ENCODE data around the gene KNDC1.
"Not testable (repeated sequence)": the region's sequence is repeated elsewhere in the genome, so short reads cannot be mapped to it uniquely, and the experiment has no call there.

Gene KNDC1

DNA sequence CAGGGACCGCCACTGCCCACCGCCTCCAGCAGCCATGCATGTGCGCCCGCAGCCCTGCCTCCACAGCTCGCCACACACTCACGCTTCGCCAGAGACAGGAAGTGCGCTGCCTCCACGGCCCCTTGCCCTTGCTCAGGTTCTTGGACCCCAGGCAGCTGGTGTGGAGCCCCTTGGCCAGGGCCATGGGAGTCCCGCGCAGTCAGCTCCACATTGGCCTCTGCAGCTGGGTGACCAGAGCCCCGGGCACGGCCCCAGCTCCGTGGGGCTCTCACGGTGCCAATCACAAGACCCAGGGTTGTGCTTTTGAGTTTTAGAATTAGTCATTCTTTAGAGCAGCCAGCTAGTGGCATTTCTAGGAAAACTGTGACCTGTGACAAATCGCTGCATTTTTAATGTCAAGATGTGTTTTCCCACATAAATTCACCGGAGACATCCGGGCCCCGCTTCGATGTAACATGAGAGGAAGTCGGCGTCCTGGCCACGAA, 65.7 kb downstream of the KNDC1 start:
- DNase-seq: no peak

DNA sequence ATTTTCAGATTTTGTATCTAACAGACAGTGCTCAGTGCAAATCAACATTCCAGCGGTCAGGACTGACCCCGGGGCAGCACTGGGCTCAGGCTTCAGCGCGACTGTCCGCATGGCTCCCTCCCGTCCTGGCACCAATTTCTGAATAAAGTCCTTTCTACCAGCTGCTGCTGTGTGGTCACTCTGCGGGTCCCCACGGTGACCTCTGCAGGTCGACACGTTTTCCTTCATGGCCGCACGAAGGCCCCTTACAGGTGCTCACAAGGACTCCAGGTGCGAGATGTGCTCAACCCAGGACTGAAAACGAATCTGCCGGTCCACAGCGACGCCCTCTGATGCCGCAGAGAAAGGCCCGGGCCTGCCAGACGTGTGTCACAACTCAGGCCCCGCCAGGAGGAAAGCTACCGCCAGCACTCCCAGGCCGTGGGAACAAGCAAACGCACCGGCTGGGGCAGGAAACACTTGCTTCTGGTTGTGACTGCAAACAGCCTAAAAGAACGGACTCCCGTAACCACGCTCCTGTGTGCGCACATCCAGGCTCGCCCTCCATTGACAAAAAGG, 66.3 kb downstream of the KNDC1 start:
- no peak for DNase-seq

DNA sequence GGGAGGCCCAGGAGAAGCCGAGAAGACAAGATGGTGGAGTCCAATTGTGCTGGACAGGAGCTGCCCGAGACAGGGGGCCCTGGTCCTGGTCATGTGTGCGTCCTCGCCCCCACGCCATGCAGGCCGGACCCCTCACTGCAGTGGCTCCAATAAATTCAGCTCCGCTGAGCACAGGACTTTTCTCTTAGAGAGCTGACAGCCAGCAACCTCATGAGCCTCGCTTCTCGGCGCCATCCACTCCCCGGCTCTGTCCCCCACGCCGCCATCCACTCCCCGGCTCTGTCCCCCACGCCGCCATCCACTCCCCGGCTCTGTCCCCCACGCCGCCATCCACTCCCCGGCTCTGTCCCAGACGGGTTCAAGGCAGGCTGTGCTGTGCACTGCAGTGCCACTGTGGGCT, 67.2 kb downstream of the KNDC1 start:
- no peak for DNase-seq

DNA sequence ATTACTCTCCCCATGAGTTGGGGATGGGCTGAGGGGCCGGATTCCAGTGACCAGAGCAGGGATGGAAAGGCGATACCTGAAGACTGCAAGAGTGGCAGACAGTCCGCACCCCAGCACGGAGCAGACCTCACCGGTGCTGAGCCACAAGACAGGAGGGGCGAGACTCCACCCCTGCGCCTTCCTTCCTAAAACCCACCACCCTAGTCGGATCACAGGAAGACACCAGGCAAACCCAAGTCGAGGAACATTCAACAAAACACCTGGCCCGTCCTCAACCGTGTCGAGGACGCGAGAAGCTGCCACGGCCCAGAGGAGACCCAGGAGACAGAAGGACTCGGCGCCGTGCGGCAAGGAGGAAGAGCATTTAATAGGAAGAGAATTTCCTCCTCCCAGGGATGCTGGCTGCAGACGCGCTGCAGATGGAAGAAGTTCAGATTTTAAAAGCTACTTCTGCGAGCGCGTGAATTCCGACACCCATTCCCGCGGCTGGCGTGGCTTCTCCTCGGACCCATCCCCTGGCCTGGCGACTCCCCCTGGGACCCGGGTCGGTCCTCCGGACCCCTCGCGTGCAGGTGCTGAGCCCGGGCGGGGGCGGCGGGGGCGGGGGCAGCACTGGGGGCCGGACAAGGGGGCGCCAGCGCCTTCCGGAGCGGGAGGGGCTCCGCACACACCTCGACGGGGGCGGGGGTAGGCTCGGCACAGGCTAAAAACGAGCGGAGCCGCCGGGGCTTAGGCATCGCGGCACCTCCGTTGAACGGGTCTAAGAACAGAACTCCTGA, 69.4 kb downstream of the KNDC1 start:
- no peak for DNase-seq

DNA sequence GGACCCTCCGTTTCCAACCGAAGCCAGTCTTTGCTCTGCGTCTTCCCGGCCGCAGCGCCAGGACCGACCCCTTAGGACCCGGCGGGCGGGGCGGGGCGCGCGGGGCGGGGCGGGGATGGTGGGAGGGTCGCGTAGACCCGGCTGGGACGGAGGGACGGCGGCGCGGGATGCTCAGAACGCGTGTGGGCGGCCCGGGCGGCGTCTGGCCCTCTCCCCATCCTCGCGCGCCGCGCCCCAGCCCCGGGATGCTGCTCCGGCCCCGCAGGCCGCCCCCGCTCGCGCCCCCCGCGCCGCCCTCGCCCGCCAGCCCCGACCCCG, 70.0 kb downstream of the KNDC1 start, which contains the start of gene UTF1:
TSS of gene UTF1 (plus strand) at position 174 of the 318 bp plus-strand sequence. CDS start at position 246, 72 bp downstream.
- no peak for DNase-seq

DNA sequence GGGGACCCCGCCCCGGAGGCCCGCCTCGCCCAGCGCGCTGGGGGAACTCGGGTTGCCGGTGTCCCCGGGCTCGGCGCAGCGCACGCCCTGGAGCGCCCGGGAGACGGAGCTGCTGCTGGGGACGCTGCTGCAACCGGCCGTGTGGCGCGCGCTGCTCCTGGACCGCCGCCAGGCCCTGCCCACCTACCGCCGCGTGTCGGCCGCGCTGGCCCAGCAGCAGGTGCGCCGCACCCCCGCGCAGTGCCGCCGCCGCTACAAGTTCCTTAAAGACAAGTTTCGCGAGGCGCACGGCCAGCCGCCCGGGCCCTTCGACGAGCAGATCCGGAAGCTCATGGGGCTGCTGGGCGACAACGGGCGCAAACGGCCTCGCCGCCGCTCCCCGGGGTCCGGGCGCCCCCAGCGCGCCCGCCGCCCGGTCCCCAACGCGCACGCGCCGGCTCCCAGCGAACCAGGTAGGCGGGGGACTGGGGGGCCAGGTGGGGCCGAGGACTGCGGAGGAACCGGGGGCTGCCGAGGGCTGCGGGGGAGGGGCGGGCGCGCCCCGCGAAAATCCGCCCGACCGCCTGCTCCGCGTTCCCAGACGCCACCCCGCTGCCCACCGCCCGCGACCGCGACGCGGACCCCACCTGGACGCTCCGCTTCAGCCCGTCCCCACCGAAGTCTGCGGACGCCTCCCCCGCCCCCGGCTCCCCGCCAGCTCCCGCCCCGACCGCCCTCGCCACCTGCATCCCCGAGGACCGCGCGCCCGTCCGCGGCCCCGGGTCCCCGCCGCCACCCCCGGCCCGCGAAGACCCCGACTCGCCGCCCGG, 70.6 kb downstream of the KNDC1 start:
- DNase-seq: no peak

DNA sequence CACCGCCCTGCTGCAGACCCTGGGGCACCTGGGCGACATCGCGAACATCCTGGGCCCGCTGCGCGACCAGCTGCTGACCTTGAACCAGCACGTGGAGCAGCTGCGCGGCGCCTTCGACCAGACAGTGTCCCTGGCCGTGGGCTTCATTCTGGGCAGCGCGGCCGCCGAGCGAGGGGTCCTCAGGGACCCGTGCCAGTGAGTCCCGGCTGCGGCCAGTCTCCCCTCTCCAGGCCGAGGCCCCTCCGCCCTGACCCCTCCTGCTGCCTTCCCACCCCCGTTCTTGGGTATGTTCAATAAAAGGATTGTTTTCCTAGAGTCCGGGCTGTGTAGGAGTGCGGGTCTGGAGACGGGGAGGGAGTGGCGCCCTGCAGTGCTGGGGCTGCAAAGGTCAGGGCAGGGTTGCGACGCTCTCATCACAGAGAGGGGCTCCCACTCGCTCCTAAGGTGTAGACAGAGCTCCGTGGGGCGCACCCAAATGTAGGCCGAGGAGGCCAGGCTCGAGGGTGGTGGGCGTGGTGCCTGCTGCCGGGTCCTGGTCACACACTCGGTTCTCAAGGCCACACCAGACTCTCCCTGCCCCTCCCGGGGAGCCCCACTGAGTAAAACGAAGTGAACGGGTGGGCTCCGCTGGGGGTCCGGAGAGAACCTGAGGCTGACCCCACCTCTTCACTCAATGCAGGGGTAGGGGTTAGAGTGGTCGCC, 71.4 kb downstream of the KNDC1 start:
- DNase-seq: no peak

DNA sequence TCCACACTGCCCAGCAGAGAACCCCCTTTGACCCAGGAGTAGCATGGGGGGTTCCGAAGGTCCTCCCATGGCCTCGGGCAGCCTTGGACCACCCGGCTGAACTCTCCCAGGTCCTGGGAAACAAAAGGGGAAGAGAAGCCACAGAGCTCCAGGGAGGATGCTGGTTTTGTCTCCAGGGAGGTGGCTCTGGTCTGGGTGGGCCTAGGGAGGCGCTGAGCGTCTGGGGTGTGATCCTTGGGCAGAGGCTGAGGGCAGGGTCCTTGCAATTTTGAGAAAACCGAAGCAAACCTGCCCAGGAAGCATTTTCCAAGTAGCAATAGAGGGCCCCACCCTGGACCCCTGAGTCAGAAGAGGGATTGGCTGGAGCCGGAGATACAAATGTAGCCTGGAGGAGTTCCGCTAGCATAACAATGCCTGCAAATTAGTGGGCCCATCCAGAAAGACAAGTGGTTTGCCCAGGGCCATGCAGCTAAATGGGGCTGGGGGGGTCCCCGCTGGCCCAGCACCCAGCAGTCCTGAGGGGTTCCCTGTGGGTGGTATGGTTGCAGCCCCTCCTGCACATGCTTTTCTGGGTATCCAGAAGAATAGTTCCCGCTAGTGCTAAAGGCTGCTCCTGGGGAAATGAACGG, 72.0 kb downstream of the KNDC1 start:
- DNase-seq: no peak

DNA sequence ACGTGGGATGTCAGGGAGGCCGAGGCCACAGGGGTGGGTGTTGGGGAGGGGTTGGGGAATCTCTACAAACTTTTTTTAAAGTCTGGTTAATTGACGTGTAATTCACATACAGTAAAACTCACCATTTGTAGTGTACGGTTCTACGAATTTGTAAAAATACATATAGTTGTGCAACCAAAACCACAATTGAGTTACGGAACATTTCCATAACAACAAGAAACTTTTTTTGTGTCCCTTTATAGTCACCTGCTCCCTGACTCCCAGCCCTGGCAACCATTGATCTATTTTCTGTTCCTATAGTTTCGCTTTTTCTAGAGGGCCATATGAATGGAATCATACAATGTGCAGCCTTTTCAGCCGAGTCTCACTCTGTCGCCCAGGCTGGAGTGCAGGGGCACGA, 74.8 kb downstream of the KNDC1 start:
- DNase-seq: not testable (repeated sequence)

DNA sequence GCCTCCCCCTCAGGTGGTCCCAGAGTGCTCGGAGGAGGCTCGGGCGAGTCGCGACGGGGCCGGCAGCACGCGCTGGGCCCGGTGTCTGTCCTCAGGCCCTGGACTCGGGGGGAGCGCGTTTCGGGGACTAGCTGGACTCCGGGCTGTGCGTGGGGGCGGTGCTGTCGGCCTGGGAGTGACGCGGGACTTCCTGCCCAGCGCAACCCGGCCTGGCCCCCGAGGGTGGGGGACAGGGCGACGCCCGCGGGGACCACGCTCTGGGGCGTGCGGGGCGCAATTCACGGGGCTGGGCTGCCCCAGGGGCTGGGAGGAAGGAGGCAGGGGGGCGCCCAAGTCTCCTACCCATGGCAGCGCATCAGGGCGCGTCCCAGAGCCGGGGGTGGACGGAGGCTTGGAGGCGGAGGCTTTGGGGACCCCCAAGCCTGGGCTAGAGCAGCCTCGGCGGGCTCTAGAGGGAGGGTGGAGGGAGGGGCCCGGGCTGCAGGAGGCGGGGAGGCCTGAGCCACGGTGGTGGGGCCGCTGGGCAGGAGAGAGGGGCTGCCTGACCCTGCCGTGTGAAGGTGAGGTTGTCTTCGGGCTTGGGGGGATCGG, 75.3 kb downstream of the KNDC1 start:
- DNase-seq: no peak

DNA sequence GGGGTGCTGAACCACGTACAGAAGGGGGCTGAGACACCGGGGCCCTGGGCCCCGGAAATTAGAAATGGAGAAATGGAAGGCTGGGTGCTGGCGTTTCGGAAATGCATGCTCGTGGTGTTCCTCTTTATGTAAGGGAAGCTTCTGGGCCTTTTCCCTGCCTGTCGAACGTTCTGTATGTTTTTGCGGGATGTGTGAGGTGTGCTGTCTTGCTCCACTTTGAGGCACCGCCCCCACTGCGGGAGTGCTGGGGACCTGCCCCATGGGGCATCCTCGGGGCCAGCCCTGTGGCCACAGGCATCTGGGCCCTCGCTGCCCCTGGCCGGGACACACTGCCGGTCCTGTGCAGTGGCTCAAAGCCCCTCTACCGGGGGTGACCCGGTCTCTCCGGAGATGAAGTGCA, 75.9 kb downstream of the KNDC1 start:
- no peak for DNase-seq

DNA sequence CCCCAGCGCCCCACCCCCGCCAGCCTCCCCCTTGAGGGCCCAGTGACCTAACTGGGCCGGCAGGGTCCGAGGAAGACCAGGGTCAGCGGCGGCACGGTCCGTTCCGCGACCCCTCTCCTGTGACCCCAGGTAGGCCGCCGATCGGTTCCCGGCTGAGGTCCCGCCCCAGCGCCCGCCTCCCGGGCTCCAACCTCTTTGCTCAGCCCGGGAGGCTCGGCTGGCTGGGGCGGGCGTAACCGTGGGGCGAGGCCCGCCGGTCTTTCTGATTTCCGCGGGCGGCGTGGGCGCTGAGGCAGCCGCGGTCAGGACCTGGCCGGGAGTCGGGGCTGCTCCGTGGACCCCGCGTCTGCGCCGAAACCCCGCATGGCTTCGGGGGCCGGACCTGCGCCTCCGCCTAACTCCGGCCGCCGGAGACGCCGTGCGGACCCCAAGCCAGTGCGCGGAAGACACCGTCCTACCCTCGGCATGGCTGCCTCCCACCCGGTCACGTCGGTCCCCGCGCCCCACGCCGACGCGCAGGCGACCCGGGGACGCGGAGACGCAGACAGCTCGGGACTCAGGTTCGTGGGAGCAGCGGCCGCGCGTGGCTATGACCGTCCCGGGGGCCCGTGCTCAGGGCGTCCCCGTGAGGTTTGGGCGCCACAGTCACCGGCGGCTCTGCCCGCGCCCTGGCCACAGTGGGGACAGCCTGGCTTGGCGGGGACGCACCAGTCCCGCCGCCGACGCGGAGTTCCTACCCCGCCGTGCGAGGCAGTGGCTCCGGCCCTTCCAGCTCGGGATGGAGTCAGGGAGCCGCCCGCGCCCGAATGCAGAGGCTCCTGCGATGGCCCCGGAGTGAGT, 76.6 kb downstream of the KNDC1 start:
- no peak for DNase-seq

DNA sequence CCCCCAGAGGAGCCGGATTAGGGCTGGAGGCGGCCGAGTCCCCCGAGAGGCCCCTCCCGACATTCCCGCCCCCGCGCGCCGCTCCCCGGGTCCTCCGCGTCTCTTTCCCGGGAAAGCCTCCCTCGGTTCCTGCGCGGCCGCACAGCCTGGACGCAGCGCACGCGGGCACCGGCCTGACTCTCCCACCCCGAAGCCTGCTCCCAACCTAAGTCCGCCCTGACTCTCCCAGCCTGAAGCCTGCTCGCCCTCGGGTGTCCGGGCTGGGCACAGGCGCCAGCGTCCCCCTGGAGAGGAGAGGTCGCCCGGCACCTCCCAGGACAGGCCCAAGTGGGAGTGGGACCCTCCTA, 77.2 kb downstream of the KNDC1 start:
- DNase-seq: no peak

DNA sequence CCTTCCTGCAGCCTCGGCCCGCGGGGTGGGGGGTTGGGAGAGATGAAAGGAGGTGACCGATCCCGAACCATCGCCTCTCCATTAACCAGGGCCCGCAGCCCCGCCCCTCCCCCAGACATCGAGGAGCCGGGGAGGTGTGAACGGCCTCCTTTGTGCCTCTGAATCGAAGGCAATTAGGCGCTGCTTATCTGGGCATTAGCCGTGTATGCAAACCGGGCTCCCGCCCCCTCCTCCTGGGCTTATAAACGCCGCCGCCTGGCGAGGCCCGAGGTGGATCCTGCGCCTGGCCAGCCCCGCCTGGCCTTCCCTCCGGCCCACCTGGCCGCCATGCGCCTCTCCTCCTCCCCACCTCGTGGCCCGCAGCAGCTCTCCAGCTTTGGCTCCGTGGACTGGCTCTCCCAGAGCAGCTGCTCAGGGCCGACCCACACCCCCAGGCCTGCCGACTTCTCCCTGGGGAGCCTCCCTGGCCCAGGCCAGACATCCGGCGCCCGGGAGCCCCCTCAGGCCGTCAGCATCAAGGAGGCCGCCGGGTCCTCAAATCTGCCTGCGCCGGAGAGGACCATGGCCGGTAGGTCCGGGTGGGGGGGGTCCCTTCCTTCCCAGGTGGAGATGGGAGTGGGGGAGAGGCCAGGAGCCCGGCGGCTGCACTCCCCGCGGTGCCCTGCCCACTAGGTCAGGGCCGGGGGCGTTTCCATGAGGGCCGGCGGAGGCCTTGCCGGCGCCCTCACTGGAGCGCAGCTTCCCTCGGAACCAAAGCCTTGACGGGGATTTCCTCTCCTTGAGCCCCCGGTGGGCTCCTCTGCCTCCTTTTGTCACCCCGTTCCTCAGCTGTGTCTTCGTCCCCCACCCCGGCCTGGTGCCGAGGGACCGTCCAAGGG, 77.8 kb downstream of the KNDC1 start, which contains the start of gene VENTX:
TSS of gene VENTX (plus strand) at position 268 of the 878 bp plus-strand sequence. CDS start at position 328, 60 bp downstream.
- DNase-seq: no peak

DNA sequence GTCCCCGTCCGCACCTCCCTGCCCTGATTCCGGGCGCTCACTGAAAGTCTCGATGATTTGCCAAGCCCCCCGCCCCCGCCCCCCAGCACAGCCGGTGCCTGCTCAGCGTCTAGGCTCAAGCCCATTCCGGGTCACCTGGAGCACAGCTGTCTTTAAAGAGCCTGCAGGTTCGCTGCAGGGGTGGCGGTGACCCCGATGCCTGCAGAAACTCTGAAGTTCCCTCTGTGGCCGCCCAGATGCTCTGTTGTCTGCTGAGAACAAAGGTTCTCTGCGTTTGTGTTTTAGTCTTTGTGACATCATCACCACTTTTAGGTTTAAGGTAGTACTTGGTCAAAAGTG, 78.4 kb downstream of the KNDC1 start:
- DNase-seq: no peak

DNA sequence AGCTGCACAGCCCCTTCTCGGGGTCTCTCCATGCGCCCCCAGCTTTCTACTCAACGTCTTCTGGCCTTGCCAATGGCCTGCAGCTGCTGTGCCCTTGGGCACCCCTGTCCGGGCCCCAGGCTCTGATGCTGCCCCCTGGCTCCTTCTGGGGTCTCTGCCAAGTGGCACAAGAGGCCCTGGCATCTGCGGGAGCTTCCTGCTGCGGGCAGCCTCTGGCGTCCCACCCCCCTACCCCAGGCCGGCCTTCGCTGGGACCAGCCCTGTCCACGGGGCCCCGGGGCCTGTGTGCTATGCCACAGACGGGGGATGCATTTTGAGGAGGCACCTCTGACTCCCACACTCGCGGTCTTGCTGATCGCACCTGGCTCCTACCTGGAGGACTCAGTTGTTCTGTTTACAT, 80.0 kb downstream of the KNDC1 start:
- no peak for DNase-seq

DNA sequence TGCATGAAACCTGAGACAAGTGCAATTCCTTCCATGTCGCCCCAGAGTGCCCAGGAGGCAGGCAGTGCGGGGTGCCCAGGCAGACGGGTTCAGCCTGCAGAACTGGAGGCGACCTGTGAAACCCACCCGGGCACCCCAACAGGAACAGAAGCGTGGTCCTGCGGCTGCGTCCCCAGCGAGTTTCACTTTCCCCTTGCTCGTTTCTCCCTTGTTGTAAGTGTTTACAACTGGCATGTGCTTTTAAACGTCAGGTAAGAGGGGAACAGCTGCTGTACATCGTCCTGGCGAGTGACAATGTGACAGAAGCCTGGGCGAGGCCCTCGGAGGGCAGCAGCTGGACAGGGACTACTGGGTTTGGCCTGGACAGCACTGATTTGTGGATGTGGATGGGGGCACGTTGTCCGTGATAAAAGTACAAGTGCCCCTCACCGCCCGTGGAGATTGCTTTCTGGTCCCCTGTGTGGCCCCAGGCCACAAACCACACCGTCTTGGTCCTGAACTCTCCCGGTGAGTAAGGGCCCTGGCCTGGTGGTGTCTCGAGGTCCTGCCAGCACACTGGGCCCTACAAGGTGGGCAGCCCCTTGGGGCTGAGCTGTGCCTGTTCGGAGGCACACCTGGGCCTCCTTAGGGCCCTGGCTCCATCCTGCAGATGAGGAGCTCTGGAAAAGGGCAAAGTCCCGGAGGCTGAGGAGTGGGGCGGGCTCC, 81.6 kb downstream of the KNDC1 start:
- DNase-seq: no peak

DNA sequence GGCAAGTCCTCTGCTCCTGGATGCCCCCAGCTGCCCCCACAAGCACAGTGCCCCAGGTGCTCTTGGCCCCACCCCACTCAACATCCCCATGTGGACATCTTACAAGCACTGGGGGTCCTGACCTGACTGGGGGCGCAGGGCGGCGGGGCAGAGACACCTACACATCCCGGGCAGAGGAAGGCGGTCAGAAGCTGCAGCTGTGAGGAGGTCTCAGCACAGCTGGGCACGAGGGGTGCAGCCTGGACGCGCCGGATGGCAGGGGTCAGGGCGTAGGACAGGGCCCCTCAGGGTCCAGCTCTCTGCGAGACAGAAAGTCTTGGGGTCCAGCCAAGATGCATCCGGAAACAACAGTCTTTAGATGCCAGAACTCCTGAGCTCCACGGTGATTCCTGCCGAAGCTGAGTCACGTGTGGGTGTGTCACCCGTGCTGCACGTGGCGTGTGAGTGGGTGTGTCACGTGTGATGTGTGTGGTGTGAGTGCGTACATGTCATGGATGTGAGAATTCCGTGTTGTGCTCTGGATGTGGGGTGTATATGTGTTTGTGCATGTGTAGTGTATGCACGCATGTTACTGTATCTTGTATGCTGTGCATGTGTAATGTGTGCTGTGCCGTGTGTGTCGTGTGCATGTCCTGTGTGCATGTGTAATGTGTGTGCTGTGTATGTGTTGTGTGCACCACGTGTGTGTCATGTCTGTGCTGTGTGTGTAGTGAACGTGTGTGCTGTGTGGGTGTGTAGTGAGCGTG, 82.8 kb downstream of the KNDC1 start:
- no peak for DNase-seq

DNA sequence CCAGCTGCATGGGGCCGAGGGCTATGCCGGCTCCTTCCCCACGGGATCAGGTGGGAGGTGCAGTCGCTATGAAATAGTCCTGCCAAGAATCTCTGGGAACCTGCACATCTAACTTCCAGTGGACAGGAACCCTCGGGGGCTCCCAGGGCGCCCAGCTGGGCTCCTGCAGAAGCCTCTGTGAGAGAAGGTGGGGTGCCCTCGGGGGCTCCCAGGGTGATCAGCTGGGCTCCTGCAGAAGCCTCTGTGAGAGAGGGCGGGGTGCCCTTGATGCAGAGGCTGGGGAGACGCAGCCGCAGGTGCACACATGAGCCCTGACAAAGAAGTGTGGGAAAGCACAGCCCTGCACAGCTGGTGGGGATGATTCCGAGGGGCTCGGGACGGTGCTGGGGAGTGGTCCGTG, 83.6 kb downstream of the KNDC1 start:
- no peak for DNase-seq
